NCI-H748 treated with DMSO at 0.1 percent for 48 hours (cell line): ENCODE measurements around the gene NLGN2.

Source experiments
- DNase-seq: peaks from one replicate; lab custom pipeline; 2025; lab: John Stamatoyannopoulos, UW

NLGN2 gene

DNA sequence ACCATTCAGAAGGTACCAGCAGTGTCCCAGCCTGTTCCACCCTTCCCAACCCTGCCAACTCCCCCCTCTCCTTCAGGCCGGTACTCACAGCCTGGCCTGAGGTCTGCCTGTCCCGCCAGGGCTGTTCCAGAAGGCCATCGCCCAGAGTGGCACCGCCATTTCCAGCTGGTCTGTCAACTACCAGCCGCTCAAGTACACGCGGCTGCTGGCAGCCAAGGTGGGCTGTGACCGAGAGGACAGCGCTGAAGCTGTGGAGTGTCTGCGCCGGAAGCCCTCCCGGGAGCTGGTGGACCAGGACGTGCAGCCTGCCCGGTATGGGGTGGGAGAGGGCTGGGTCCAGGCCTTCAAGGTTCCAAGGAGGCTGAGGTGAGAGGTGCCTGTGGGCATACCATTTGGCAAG, 7.2 kb downstream of the NLGN2 start:
- no peak for DNase-seq

DNA sequence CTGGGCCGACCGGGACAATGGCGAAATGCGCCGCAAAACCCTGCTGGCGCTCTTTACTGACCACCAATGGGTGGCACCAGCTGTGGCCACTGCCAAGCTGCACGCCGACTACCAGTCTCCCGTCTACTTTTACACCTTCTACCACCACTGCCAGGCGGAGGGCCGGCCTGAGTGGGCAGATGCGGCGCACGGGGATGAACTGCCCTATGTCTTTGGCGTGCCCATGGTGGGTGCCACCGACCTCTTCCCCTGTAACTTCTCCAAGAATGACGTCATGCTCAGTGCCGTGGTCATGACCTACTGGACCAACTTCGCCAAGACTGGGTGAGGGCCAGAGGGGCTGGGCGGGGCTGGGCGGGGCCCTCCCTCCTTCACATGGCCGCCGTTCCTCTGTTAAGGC, 8.1 kb downstream of the NLGN2 start:
- DNase-seq = no peak

DNA sequence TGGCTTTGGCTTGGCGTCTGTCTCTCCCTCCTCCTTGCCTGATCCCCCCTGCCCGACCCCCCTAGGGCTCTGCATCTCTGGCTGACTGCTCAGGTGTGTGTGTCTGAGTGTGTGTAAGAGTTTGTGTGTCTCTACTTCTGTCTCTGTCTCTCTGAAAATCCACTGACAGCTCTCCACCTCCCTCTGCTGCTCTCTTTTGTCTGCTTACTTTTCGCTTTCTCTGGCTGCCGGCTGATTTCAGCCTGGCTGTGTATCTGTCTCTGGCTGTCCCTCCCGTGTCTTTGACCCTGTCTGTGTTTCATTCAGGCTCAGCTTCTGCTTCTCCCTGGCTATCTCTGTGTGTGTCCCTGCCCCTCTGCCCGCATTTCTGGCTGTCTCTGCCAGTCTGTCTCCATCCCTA, 8.7 kb downstream of the NLGN2 start:
- DNase-seq = no peak

DNA sequence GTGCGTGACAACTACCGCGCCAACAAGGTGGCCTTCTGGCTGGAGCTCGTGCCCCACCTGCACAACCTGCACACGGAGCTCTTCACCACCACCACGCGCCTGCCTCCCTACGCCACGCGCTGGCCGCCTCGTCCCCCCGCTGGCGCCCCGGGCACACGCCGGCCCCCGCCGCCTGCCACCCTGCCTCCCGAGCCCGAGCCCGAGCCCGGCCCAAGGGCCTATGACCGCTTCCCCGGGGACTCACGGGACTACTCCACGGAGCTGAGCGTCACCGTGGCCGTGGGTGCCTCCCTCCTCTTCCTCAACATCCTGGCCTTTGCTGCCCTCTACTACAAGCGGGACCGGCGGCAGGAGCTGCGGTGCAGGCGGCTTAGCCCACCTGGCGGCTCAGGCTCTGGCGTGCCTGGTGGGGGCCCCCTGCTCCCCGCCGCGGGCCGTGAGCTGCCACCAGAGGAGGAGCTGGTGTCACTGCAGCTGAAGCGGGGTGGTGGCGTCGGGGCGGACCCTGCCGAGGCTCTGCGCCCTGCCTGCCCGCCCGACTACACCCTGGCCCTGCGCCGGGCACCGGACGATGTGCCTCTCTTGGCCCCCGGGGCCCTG, 9.5 kb downstream of the NLGN2 start:
- DNase-seq = no peak

DNA sequence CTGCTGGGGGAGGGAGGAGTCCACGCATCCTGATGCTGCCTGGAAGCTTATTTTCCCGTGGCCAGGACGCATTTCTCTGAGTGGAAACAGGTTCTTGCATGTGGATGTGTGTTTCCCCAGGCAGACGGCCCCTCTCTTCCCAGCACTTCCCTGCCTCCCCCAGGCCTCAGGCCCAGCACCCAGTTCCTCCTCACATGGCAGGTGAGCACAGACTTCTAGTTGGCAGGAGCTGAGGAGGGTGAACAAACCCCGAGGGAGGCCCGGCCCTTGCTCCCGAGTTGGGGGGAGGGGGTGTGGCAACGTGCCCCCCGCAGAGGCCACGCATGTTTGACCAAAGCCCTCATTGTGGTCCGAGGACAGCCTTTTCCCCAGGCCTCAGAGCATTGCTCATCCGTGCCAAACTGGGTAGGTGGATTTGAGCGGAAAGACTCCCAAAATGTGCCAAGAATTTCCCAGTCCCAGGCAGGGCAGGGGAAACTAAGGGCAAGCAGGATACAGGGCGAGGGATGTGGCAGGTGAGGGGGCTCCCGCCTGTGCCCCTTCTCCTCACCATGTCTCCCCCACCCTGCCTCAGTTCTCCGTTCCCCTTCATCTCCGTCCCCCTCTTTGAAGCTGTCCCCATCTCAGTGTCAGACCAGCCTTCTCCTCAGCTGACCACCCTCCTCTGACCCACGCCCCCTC, 11.0 kb downstream of the NLGN2 start:
- DNase-seq = no peak

DNA sequence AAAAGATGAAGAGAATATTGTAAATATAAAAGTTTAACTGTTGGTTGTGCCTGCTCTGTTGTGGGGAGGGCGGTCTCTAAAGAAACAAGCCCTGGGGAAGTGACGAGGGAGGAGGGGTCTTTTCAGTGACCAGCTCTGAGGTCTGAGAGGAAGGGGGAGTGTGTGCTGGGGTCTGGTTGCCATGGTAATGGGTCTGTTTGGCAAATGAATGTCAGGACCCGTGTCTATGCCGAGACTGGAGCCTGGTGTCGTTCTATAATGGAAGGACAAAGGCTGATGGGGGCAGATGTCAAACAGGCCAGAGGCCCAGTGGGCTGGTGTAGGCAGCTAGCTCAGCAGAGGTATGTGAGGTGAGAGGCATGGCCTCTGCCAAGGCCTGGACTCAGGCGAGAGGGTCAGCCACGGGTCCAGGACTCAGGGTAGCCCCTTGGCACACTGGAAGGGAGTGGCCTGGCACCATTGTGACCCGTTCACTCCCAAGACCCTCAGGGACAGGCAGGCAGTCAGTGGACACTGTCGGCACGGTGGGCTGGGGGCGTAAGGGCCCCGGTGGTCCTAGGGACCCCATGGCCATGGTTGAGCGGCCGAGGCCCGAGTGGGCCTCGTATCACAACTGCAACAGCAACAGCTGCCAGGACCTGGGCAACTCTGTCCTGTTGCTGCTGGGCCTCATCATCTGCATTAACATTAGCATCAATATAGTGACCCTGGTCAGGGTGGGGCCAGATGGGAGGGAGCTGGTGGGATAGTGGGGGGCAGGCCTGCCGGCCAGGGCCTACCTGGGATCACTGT, 12.4 kb downstream of the NLGN2 start, which contains the start of gene SPEM1:
Gene SPEM1, plus strand, starts transcription at position 506 of the 792 bp plus-strand sequence. Its CDS starts 61 bp downstream, at position 567.
- DNase-seq = no peak

DNA sequence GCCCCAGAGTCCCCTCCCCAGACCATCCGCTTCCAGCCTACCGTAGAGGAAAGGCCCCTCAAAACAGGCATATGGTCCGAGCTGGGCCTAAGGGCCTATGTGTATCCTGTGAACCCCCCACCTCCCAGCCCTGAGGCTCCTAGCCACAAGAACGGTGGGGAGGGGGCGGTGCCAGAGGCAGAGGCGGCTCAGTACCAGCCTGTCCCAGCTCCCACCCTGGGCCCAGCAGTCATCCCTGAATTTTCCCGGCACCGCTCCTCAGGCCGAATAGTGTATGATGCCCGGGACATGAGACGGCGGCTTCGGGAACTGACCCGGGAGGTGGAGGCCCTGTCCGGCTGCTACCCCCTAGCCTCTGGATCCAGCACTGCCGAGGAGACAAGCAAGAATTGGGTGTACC, 13.5 kb downstream of the NLGN2 start:
- DNase-seq = no peak

DNA sequence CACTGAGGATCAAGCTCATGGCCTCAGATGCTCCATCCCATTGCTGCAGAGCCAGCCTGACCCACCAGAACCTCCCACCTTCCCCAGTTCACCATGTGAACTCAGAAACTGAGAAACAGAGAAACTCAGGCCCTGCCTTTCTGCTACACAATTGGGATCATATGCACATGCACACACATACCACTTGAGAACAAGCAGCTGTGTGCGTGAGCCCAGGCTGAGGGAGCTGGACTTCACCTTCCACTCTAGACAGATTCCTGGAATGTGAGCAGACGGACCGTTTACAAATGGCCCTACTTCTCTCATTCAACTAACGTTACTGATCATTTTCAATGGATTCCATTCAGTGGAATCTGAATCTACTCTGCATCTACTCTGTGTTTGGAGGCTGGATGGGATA, 16.0 kb downstream of the NLGN2 start:
- DNase-seq = no peak

DNA sequence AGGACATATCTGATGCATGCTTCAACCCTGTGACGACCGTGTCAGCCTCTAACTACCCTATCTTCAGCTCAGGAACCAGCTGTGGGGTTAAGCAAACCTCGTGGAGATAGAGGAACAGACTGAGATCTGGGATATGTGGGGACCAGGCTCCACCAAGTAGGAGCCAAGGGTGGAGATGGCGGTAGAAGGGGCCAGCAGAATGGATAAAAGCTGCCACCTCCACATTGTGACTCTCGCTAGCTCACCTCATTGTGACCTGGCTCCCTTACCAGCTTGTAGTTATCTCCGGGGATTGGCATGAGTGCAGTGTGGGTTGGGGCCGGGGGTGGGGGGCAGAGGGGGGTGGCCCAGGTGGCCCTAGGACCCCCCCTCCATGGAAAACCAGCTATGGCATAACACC, 17.7 kb downstream of the NLGN2 start, which contains the start of gene SPEM2:
Gene SPEM2, plus strand, starts transcription at position 301 of the 400 bp plus-strand sequence. Its CDS starts 73 bp downstream, at position 374.
- no peak for DNase-seq

DNA sequence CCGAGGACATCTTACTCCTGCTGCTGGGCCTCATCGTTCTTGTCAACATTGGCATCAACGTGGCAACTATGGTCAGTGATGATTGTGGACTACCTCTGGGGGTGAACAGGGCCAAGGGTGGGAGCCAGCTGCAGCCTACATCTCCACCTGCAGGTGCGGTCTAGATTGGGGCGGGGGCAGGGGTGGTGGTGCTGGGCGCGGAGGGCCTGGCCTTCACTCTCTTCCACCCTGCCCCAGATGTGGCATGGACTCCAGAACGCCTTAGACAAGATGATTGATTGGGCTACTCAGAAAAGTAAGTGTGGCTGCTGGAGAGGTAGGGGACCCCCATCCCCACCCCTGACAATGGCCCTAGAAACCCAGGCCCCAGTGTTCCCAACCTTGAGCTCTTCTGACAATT, 18.1 kb downstream of the NLGN2 start:
- DNase-seq = no peak

DNA sequence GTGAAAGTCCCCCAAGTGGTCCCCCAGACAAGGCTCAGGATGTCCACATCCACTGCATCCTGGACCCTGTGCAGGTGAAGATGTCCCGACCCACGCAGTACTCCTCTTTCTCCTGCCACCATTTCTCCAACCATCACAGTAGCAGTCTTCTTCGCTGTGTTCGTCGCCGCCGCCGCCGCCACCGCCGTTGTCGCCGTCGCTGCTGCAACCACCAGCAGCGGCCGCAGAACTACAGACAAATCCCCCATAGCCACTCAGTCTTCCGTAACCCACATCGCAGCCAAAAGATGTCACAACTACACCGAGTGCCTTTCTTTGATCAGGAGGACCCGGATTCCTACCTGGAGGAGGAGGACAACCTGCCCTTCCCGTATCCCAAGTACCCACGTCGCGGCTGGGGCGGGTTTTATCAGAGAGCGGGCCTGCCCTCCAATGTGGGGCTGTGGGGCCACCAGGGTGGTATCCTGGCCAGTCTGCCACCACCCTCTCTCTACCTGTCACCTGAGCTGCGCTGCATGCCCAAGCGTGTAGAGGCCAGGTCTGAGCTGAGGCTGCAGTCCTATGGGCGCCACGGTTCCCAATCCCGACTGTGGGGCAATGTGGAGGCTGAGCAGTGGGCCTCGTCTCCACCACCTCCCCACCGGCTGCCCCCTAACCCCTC, 18.7 kb downstream of the NLGN2 start:
- no peak for DNase-seq

DNA sequence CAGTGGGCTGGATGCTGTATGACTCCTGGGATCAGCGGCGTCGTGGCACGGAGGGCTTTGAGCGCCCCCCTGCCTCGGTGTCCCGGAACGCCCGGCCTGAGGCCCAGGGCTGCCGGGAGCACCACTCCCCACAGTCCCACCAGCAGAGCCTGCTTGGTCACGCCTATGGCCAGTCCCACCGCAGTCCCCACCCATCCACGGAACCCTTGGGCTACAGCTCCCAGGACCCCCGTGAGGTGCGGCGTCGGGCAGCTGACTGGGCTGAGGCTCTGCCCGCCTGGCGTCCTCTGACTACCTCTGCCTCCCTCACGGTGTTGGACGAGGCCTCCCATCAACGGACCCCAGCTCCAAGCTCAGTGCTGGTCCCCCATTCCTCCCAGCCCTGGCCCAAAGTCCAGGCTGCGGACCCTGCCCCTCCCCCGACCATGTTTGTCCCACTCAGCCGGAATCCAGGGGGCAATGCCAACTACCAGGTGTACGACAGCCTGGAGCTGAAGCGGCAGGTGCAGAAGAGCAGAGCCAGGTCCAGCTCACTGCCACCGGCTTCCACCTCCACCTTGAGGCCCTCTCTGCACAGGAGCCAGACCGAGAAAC, 19.3 kb downstream of the NLGN2 start:
- no peak for DNase-seq

DNA sequence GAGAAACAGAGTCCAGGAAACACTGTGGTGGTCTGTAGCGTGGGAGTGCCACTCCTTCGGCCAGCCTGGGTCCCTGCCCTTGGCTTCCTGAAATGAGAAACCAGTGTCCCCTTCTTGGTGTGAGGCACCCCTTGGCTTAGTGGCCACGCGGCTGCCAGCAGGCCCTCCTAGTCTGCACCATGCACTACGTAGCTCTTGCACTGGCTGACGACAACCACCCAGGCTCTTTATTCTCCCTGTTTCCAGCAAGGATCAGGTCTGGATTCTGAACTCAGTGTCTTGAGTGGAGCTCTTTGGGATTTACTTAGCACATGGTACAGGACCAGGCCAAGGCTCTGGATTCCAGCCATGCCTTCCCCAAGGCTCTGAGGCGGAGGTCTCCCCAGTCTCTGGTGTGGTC, 19.9 kb downstream of the NLGN2 start:
- DNase-seq = no peak

DNA sequence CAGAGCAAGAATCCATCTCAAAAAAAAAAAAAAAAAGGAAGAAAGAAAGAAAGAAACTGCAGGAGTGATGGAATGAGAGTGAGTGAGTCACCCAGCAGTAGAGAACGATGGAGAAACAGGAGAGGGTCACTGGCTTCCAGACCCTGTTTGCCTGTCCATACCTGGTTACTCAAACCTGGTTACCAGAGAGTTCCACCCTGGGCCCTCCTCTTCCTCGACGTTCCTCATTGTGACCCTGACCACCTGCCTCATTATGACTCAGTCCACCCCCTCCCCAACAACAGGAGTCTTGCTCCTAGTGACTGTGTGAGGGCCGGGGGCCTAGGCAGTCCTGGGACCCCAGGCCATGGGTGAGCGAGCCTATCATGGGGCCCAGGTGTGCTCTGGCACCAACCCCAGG, 20.9 kb downstream of the NLGN2 start, which contains the start of gene SPEM3:
Gene SPEM3, plus strand, starts transcription at position 301 of the 400 bp plus-strand sequence. Its CDS starts 46 bp downstream, at position 347.
- no peak for DNase-seq

DNA sequence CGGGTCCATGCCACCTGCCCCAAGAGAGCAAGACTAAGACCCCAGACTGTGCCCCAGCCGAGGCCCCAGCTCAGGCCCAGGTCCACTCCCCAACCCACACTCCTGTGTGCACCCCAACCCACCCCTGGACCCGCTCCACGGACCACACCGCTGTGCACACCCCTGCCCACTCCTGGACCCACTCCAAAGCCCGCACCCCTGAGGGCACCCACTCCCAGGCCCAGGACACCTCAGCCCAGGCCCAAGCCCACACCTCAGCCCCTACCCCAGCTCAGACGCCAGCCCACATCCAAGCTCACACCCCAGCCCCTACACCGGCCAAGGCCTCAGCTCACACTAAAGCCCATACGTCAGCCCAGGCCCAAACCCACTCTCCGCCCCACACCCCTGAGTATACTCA, 22.1 kb downstream of the NLGN2 start:
- DNase-seq = no peak

DNA sequence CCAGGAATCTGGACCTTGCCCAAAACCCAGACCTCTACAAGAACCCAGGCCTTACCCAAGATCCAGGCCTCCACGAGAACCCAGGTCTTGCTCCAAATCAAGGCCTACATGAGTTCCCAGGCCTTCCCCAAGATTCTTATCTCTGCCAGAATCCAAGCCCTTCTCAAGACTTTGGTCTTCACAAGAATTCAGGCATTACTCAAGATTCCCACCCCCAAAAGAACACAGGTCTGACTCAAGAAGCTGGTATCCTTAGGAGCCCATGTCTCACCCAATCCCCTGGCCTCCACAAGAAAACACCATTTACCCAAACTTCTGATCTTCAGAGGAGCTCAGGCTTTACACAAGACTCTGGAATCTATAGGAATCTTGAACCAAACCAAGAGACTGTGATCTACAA, 23.6 kb downstream of the NLGN2 start:
- DNase-seq = no peak

DNA sequence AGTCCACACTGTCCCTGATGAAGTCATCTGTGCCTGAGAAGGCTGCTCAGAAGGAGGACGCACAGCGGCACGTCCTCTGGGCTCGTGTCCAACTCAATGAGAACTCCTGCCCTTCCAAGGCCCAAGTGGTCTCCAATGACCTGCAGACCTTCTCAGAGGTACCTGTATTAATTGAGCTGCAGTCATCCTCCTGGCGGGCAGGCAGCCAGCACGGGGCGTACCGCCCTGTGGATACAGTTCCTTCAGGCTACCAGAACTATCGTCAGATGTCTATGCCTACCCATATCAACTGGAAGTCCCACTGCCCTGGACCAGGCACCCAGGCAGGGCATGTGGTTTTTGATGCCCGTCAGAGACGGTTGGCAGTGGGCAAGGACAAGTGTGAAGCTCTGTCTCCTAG, 24.7 kb downstream of the NLGN2 start:
- no peak for DNase-seq

DNA sequence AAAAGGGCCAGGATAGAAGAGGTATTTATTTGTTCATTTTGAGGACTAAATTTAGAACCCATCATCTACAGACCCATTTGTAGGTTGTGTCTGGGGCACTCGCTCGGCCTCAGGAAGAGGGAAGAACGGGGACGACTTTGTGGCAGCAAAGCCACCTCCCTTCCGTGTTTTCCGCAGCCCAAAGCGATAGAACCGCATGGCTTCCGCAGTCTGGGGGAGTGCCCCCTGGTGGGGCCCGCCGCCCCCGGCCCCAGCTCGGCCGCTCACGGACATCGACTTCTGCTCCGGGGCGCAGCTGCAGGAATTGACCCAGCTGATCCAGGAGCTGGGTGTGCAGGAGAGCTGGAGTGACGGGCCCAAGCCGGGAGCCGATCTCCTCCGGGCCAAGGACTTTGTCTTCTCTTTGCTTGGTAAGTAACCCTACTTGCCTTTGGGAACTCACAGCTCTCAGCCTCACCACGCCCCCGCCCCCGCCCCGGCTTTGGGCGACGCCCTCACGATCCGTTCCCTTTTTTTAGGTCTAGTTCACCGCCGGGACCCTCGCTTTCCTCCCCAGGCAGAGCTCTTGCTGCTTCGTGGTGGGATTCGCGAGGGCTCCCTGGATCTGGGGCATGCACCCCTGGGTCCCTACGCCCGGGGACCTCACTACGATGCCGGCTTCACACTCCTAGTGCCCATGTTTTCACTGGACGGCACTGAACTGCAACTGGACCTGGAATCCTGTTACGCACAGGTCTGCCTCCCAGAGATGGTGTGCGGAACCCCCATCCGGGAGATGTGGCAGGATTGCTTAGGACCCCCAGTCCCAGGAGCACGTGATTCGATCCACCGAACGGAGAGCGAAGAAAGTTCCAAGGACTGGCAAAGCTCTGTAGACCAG, 28.3 kb downstream of the NLGN2 start:
- DNase-seq = peak; percentile 50

DNA sequence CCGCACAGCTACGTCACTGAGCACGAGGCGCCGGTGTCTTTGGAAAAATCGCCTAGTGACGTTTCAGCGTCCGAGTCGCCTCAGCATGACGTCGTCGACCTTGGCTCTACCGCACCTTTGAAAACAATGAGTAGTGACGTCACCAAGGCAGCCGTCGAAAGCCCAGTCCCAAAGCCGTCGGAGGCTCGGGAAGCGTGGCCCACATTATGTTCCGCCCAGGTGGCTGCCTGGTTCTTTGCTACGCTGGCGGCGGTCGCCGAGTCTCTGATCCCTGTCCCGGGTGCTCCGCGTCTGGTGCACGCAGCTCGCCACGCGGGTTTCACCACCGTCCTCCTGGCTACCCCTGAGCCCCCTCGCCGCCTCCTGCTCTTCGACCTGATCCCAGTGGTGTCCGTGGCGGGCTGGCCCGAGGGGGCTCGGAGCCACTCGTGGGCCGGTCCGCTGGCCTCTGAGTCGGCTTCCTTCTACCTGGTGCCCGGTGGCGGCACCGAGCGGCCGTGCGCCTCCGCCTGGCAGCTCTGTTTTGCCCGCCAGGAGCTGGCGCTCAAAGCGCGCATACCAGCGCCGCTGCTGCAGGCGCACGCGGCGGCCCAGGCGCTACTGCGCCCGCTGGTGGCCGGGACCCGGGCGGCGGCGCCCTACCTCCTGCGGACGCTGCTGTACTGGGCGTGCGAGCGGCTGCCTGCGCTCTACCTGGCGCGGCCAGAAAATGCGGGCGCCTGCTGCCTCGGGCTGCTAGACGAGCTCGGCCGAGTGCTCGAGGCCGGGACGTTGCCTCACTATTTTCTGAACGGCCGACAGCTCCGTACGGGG, 29.1 kb downstream of the NLGN2 start:
- DNase-seq = peak; percentile 78

DNA sequence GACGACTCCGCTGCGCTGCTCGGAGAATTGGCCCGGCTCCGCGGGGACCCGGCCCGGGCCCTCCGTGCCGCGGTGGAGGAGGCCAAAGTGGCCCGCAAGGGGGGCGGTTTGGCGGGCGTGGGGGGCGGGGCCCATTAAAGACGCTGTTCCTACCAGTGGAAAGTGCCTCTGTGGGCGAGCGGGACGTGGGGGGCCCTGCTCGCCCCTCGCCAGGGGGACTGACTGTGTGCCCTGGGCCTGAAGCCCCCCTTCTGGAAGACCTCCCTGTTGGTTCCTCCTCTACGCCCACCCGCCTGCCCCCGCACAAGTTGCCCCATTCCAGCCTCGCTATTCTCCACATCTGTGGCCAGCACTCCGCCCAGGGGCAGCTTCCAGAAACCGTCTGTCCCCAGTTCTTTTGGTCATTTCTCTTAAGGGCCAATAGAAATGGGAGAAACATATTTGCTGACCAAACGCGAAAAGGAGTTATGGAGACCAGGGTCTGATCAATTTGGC, 29.8 kb downstream of the NLGN2 start:
- no peak for DNase-seq
